ENCODE results near the gene NPRL2. TPM values are rescaled to one million over a fixed set of nuclear protein-coding genes. Genes with fewer than 3 reads are reported as not detected.

The NPRL2 gene
- total RNA-seq, 1 experiment from 2014 or later: 21.0 TPM

GRCh38 chr3:50338965-50339364, 11.6 kb downstream of the NPRL2 start:
- Mint-ChIP-seq H3K27me3 (ENCODE audit: unreplicated experiment) (peaks cover 25% of the 10 kb centered on the region), H3K4me1 (ENCODE audit: low read depth, unreplicated experiment) (peaks cover 11% of the 10 kb centered on the region), H3K27ac (ENCODE audit: unreplicated experiment) (no peak overlapping the region), H3K36me3 (ENCODE audit: insufficient read depth, unreplicated experiment) (peaks cover 37% of the 10 kb centered on the region), H3K4me3 (ENCODE audit: low read depth, unreplicated experiment) (peak overlapping the region; percentile 93), H3K9me3 (ENCODE audit: low read depth, unreplicated experiment) (no peaks in the 10 kb centered on the region)
- CTCF ChIA-PET: interaction anchor here (0.6 to 2.7 kb wide), 4 partner anchors 12 to 258 kb away, joined by 4 to 15 read pairs (median 6); partner anchors contain the start of genes CYB561D2, HYAL3, NAA80 and NPRL2
- no peak for TF ChIP-seq CTCF (IDR thresholded peaks at IDR 0.05; ENCODE audit: unreplicated experiment)
- DNase-seq: no peak
- intact Hi-C loops (cut with micrococcal nuclease; ENCODE audit: unreplicated experiment): no loop called here
- BruUV-seq (replicated peaks): no TSS peak

GRCh38 chr3:50337175-50337861, 13.3 kb downstream of the NPRL2 start:
- no TSS peak for BruUV-seq (replicated peaks)
- H3K27me3 Mint-ChIP-seq (ENCODE audit: unreplicated experiment): peaks cover 18% of the 10 kb centered on the region
- H3K4me3 Mint-ChIP-seq (ENCODE audit: low read depth, unreplicated experiment): peak overlapping the region; percentile 93
- CTCF ChIA-PET: interaction anchor here (0.6 to 2.7 kb wide), 14 partner anchors 8 to 110 kb away, joined by 3 to 15 read pairs (median 4); partner anchors contain the start of genes CYB561D2, IFRD2, LSMEM2 and NPRL2
- peak; percentile 98 for DNase-seq
- H3K27ac Mint-ChIP-seq (ENCODE audit: unreplicated experiment): peak overlapping the region; percentile 82
- H3K36me3 Mint-ChIP-seq (ENCODE audit: insufficient read depth, unreplicated experiment): peaks cover 37% of the 10 kb centered on the region
- no peak for TF ChIP-seq CTCF (IDR thresholded peaks at IDR 0.05; ENCODE audit: unreplicated experiment)
- intact Hi-C loops (cut with micrococcal nuclease; ENCODE audit: unreplicated experiment): no loop called here
- no peaks in the 10 kb centered on the region for H3K9me3 Mint-ChIP-seq (ENCODE audit: low read depth, unreplicated experiment)
- H3K4me1 Mint-ChIP-seq (ENCODE audit: low read depth, unreplicated experiment): peaks cover 11% of the 10 kb centered on the region

GRCh38 chr3:50336452-50337174, 14.0 kb downstream of the NPRL2 start:
- peaks cover 18% of the 10 kb centered on the region for H3K27me3 Mint-ChIP-seq (ENCODE audit: unreplicated experiment)
- CTCF ChIA-PET: interaction anchor here (0.7 to 2.7 kb wide), 15 partner anchors 9 to 109 kb away, joined by 3 to 15 read pairs (median 3); partner anchors contain the start of genes CYB561D2, LSMEM2, NPRL2 and SEMA3B
- peaks cover 11% of the 10 kb centered on the region for H3K4me1 Mint-ChIP-seq (ENCODE audit: low read depth, unreplicated experiment)
- H3K36me3 Mint-ChIP-seq (ENCODE audit: insufficient read depth, unreplicated experiment): peaks cover 37% of the 10 kb centered on the region
- H3K9me3 Mint-ChIP-seq (ENCODE audit: low read depth, unreplicated experiment): no peaks in the 10 kb centered on the region
- BruUV-seq (replicated peaks): TSS peak; percentile 70
- TF ChIP-seq CTCF (IDR thresholded peaks at IDR 0.05; ENCODE audit: unreplicated experiment): no peak
- no peak for DNase-seq
- intact Hi-C loops (cut with micrococcal nuclease; ENCODE audit: unreplicated experiment): no loop called here
- H3K27ac Mint-ChIP-seq (ENCODE audit: unreplicated experiment): peak overlapping the region; percentile 82
- peak overlapping the region; percentile 93 for H3K4me3 Mint-ChIP-seq (ENCODE audit: low read depth, unreplicated experiment)

GRCh38 chr3:50334339-50335075, 16.1 kb downstream of the NPRL2 start:
- H3K27ac Mint-ChIP-seq (ENCODE audit: unreplicated experiment): no peak overlapping the region
- H3K4me3 Mint-ChIP-seq (ENCODE audit: low read depth, unreplicated experiment): no peak overlapping the region
- peaks cover 8% of the 10 kb centered on the region for H3K27me3 Mint-ChIP-seq (ENCODE audit: unreplicated experiment)
- no peaks in the 10 kb centered on the region for H3K9me3 Mint-ChIP-seq (ENCODE audit: low read depth, unreplicated experiment)
- DNase-seq: no peak
- peaks cover 43% of the 10 kb centered on the region for H3K36me3 Mint-ChIP-seq (ENCODE audit: insufficient read depth, unreplicated experiment)
- intact Hi-C loops (cut with micrococcal nuclease; ENCODE audit: unreplicated experiment): no loop called here
- H3K4me1 Mint-ChIP-seq (ENCODE audit: low read depth, unreplicated experiment): peaks cover 11% of the 10 kb centered on the region
- BruUV-seq (replicated peaks): no TSS peak
- TF ChIP-seq CTCF (IDR thresholded peaks at IDR 0.05; ENCODE audit: unreplicated experiment): no peak
- CTCF ChIA-PET: interaction anchor here (0.7 kb wide), 1 partner anchor 113 kb away, joined by 3 read pairs; no protein-coding TSS in a partner anchor
